Measurements from ENCODE around the gene GCNT2.
"Not testable (repeated sequence)": the region's sequence is repeated elsewhere in the genome, so short reads cannot be mapped to it uniquely, and the experiment has no call there.

The GCNT2 gene

GRCh38 chr6:10513544-10513943, 7.6 kb upstream of the GCNT2 start:
- Histone ChIP-seq H3K9ac (ENCODE audit: low read depth in 1 of 2, low read length in 2 of 2) (no peak overlapping the region), H3K36me3 (ENCODE audit: control insufficient read depth in 2 of 2, insufficient read depth in 2 of 2, low read length in 2 of 2) (no peaks in the 10 kb centered on the region), H3K27ac (ENCODE audit: low read depth in 2 of 2, low read length in 2 of 2) (no peak overlapping the region), H3K9me3 (ENCODE audit: control insufficient read depth in 2 of 2, low read length in 2 of 2) (no peaks in the 10 kb centered on the region), H3K27me3 (ENCODE audit: control insufficient read depth in 2 of 2, insufficient read depth in 2 of 2, low read length in 2 of 2) (no peaks in the 10 kb centered on the region), H3K4me1 (ENCODE audit: control insufficient read depth in 2 of 2, insufficient read depth in 2 of 2, low read length in 2 of 2) (peaks cover 3 to 4% of the 10 kb centered on the region in 2 donors), H3K4me3 (ENCODE audit: low read length in 2 of 2) (no peak overlapping the region)

- Histone ChIP-seq H3K27me3 (ENCODE audit: control insufficient read depth in 2 of 2, insufficient read depth in 2 of 2, low read length in 2 of 2) (no peaks in the 10 kb centered on the region), H3K36me3 (ENCODE audit: control insufficient read depth in 2 of 2, insufficient read depth in 2 of 2, low read length in 2 of 2) (no peaks in the 10 kb centered on the region), H3K4me1 (ENCODE audit: control insufficient read depth in 2 of 2, insufficient read depth in 2 of 2, low read length in 2 of 2) (peaks cover 3 to 6% of the 10 kb centered on the region in 2 donors), H3K9ac (ENCODE audit: low read depth in 1 of 2, low read length in 2 of 2) (no peak overlapping the region), H3K9me3 (ENCODE audit: control insufficient read depth in 2 of 2, low read length in 2 of 2) (no peaks in the 10 kb centered on the region), H3K27ac (ENCODE audit: low read depth in 2 of 2, low read length in 2 of 2) (no peak overlapping the region), H3K4me3 (ENCODE audit: low read length in 2 of 2) (no peak overlapping the region)
These were observed 6.9 kb upstream of the GCNT2 start for GRCh38 chr6:10514049-10514780.

- Histone ChIP-seq H3K9me3 (ENCODE audit: control insufficient read depth in 2 of 2, low read length in 2 of 2) (no peaks in the 10 kb centered on the region), H3K4me1 (ENCODE audit: control insufficient read depth in 2 of 2, insufficient read depth in 2 of 2, low read length in 2 of 2) (peaks cover 3 to 6% of the 10 kb centered on the region in 2 donors), H3K27ac (ENCODE audit: low read depth in 2 of 2, low read length in 2 of 2) (no peak overlapping the region), H3K4me3 (ENCODE audit: low read length in 2 of 2) (no peak overlapping the region), H3K36me3 (ENCODE audit: control insufficient read depth in 2 of 2, insufficient read depth in 2 of 2, low read length in 2 of 2) (no peaks in the 10 kb centered on the region), H3K27me3 (ENCODE audit: control insufficient read depth in 2 of 2, insufficient read depth in 2 of 2, low read length in 2 of 2) (no peaks in the 10 kb centered on the region), H3K9ac (ENCODE audit: low read depth in 1 of 2, low read length in 2 of 2) (no peak overlapping the region)
These were observed 4.2 kb upstream of the GCNT2 start for GRCh38 chr6:10516953-10517352.

- no peaks in the 10 kb centered on the region for H3K9me3 ChIP-seq (ENCODE audit: control insufficient read depth in 2 of 2, low read length in 2 of 2)
- no peak overlapping the region for H3K27ac ChIP-seq (ENCODE audit: low read depth in 2 of 2, low read length in 2 of 2)
- H3K36me3 ChIP-seq (ENCODE audit: control insufficient read depth in 2 of 2, insufficient read depth in 2 of 2, low read length in 2 of 2): no peaks in the 10 kb centered on the region
- no peak overlapping the region for H3K4me3 ChIP-seq (ENCODE audit: low read length in 2 of 2)
- no peak overlapping the region for H3K9ac ChIP-seq (ENCODE audit: low read depth in 1 of 2, low read length in 2 of 2)
- no peaks in the 10 kb centered on the region for H3K27me3 ChIP-seq (ENCODE audit: control insufficient read depth in 2 of 2, insufficient read depth in 2 of 2, low read length in 2 of 2)
- H3K4me1 ChIP-seq (ENCODE audit: control insufficient read depth in 2 of 2, insufficient read depth in 2 of 2, low read length in 2 of 2): peaks cover 3 to 6% of the 10 kb centered on the region in 2 donors
These were observed 2.4 kb upstream of the GCNT2 start for GRCh38 chr6:10518557-10519407.

GRCh38 chr6:10519408-10519697, 1.8 kb upstream of the GCNT2 start:
- not testable (repeated sequence) for H3K27me3 ChIP-seq (ENCODE audit: control insufficient read depth in 2 of 2, insufficient read depth in 2 of 2, low read length in 2 of 2); H3K9me3 ChIP-seq (ENCODE audit: control insufficient read depth in 2 of 2, low read length in 2 of 2); H3K4me1 ChIP-seq (ENCODE audit: control insufficient read depth in 2 of 2, insufficient read depth in 2 of 2, low read length in 2 of 2); H3K27ac ChIP-seq (ENCODE audit: low read depth in 2 of 2, low read length in 2 of 2); H3K4me3 ChIP-seq (ENCODE audit: low read length in 2 of 2); H3K36me3 ChIP-seq (ENCODE audit: control insufficient read depth in 2 of 2, insufficient read depth in 2 of 2, low read length in 2 of 2); H3K9ac ChIP-seq (ENCODE audit: low read depth in 1 of 2, low read length in 2 of 2)

GRCh38 chr6:10520468-10520867, 683 bp upstream of the GCNT2 start:
- Histone ChIP-seq H3K27ac (ENCODE audit: low read depth in 2 of 2, low read length in 2 of 2) (no peak overlapping the region), H3K9me3 (ENCODE audit: control insufficient read depth in 2 of 2, low read length in 2 of 2) (no peaks in the 10 kb centered on the region), H3K4me3 (ENCODE audit: low read length in 2 of 2) (no peak overlapping the region), H3K4me1 (ENCODE audit: control insufficient read depth in 2 of 2, insufficient read depth in 2 of 2, low read length in 2 of 2) (peaks cover 3 to 6% of the 10 kb centered on the region in 2 donors), H3K36me3 (ENCODE audit: control insufficient read depth in 2 of 2, insufficient read depth in 2 of 2, low read length in 2 of 2) (no peaks in the 10 kb centered on the region), H3K9ac (ENCODE audit: low read depth in 1 of 2, low read length in 2 of 2) (no peak overlapping the region), H3K27me3 (ENCODE audit: control insufficient read depth in 2 of 2, insufficient read depth in 2 of 2, low read length in 2 of 2) (no peaks in the 10 kb centered on the region)

GRCh38 chr6:10522929-10523573, 1.9 kb downstream of the GCNT2 start:
- H3K27me3 ChIP-seq (ENCODE audit: control insufficient read depth in 2 of 2, insufficient read depth in 2 of 2, low read length in 2 of 2): no peaks in the 10 kb centered on the region
- H3K4me3 ChIP-seq (ENCODE audit: low read length in 2 of 2): no peak overlapping the region
- peaks cover 3 to 6% of the 10 kb centered on the region in 2 donors for H3K4me1 ChIP-seq (ENCODE audit: control insufficient read depth in 2 of 2, insufficient read depth in 2 of 2, low read length in 2 of 2)
- no peak overlapping the region for H3K9ac ChIP-seq (ENCODE audit: low read depth in 1 of 2, low read length in 2 of 2)
- H3K27ac ChIP-seq (ENCODE audit: low read depth in 2 of 2, low read length in 2 of 2): no peak overlapping the region
- no peaks in the 10 kb centered on the region for H3K9me3 ChIP-seq (ENCODE audit: control insufficient read depth in 2 of 2, low read length in 2 of 2)
- H3K36me3 ChIP-seq (ENCODE audit: control insufficient read depth in 2 of 2, insufficient read depth in 2 of 2, low read length in 2 of 2): no peaks in the 10 kb centered on the region

- Histone ChIP-seq H3K9me3 (ENCODE audit: control insufficient read depth in 2 of 2, low read length in 2 of 2) (no peaks in the 10 kb centered on the region), H3K27ac (ENCODE audit: low read depth in 2 of 2, low read length in 2 of 2) (no peak overlapping the region), H3K9ac (ENCODE audit: low read depth in 1 of 2, low read length in 2 of 2) (no peak overlapping the region), H3K36me3 (ENCODE audit: control insufficient read depth in 2 of 2, insufficient read depth in 2 of 2, low read length in 2 of 2) (no peaks in the 10 kb centered on the region), H3K4me3 (ENCODE audit: low read length in 2 of 2) (no peak overlapping the region), H3K27me3 (ENCODE audit: control insufficient read depth in 2 of 2, insufficient read depth in 2 of 2, low read length in 2 of 2) (no peaks in the 10 kb centered on the region), H3K4me1 (ENCODE audit: control insufficient read depth in 2 of 2, insufficient read depth in 2 of 2, low read length in 2 of 2) (peaks cover 2 to 6% of the 10 kb centered on the region in 2 donors)
These were observed 5.0 kb downstream of the GCNT2 start for GRCh38 chr6:10526156-10526555.

GRCh38 chr6:10528158-10528981, 7.2 kb downstream of the GCNT2 start:
- peak overlapping the region; percentile 63 to 70 for H3K9ac ChIP-seq (ENCODE audit: low read depth in 1 of 2, low read length in 2 of 2)
- peaks cover 6% of the 10 kb centered on the region in 2 donors for H3K4me1 ChIP-seq (ENCODE audit: control insufficient read depth in 2 of 2, insufficient read depth in 2 of 2, low read length in 2 of 2)
- H3K27ac ChIP-seq (ENCODE audit: low read depth in 2 of 2, low read length in 2 of 2): peak overlapping the region; percentile 78 to 89
- H3K36me3 ChIP-seq (ENCODE audit: control insufficient read depth in 2 of 2, insufficient read depth in 2 of 2, low read length in 2 of 2): no peaks in the 10 kb centered on the region
- no peaks in the 10 kb centered on the region for H3K27me3 ChIP-seq (ENCODE audit: control insufficient read depth in 2 of 2, insufficient read depth in 2 of 2, low read length in 2 of 2)
- H3K4me3 ChIP-seq (ENCODE audit: low read length in 2 of 2): peak overlapping the region; percentile 68 to 78
- H3K9me3 ChIP-seq (ENCODE audit: control insufficient read depth in 2 of 2, low read length in 2 of 2): no peaks in the 10 kb centered on the region

All from mucosa of rectum (tissue), 2 donors.